ENCODE data around the gene TMEM260.
A peak's percentile ranks its signal among the peaks of the same experiment; 100 is the strongest.

The TMEM260 gene

GRCh38 chr14:56579345-56580220, at the start of gene TMEM260:
TSS of gene TMEM260 (plus strand) at chr14:56579798. CDS start at chr14:56579915, 117 bp downstream.
- peak; percentile 88 for DNase-seq (ENCODE audit: low spot score)

- DNase-seq (ENCODE audit: low spot score), result no peak
Observed at GRCh38 chr14:56532546-56532945, 47.1 kb upstream of the TMEM260 start.

DNA sequence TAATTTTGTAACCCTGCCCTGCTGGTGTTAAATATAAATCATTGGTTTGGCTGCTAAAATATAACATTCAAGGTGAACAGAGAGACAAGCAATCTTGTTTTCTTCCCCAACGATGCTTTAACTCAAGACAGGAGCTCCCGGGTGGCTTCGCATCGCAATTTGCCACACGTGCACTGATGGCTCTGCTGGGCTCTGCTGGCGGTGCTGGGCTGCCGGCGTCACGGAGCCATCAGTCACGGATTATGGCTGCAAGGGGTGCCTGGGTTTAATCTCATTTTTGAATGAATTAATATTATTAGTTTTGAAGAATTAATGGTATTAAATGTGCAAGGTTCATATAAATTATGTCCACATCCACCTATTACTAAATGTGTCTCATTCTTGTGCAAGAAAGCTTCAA, 44.9 kb upstream of the TMEM260 start:
- no peak for DNase-seq (ENCODE audit: low spot score)

GRCh38 chr14:56539862-56540261, 39.7 kb upstream of the TMEM260 start:
- no peak for DNase-seq (ENCODE audit: low spot score)

GRCh38 chr14:56543436-56543835, 36.2 kb upstream of the TMEM260 start:
- DNase-seq (ENCODE audit: low spot score), result no peak

GRCh38 chr14:56549721-56550120, 29.9 kb upstream of the TMEM260 start:
- DNase-seq (ENCODE audit: low spot score), result no peak

- no peak for DNase-seq (ENCODE audit: low spot score)
Observed at GRCh38 chr14:56552615-56553014, 27.0 kb upstream of the TMEM260 start.

GRCh38 chr14:56554301-56554700, 25.3 kb upstream of the TMEM260 start:
- no peak for DNase-seq (ENCODE audit: low spot score)

- DNase-seq (ENCODE audit: low spot score), result peak; percentile 36
Observed at GRCh38 chr14:56555921-56556570, 23.6 kb upstream of the TMEM260 start.

GRCh38 chr14:56559182-56559581, 20.4 kb upstream of the TMEM260 start:
- DNase-seq (ENCODE audit: low spot score), result no peak

DNA sequence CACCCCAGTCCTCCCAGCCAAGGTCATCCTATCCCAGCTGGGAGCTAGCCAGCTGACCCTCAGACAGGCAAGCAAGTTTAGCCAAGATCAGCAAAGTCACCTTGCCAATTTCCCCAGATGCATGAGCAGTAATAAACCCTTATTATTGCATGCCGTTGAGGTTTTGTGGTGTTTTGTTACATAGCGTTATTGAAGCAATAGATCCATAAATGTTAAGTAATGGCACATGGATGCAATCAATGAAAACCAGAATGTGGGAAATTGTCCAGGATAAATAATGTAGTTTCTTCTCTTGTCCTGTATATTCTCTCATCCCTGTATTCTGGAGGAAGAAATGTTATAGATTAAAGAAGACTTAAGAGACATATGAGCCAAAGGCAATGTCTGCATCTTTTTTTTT, 18.0 kb upstream of the TMEM260 start:
- DNase-seq (ENCODE audit: low spot score), result no peak

GRCh38 chr14:56562883-56563282, 16.7 kb upstream of the TMEM260 start:
- peak; percentile 20 for DNase-seq (ENCODE audit: low spot score)

GRCh38 chr14:56569174-56569573, 10.4 kb upstream of the TMEM260 start:
- DNase-seq (ENCODE audit: low spot score), result no peak

- DNase-seq (ENCODE audit: low spot score), result peak; percentile 40
Observed at GRCh38 chr14:56570295-56570694, 9.3 kb upstream of the TMEM260 start.

- peak; percentile 28 for DNase-seq (ENCODE audit: low spot score)
Observed at GRCh38 chr14:56580221-56580711, 668 bp downstream of the TMEM260 start.

DNA sequence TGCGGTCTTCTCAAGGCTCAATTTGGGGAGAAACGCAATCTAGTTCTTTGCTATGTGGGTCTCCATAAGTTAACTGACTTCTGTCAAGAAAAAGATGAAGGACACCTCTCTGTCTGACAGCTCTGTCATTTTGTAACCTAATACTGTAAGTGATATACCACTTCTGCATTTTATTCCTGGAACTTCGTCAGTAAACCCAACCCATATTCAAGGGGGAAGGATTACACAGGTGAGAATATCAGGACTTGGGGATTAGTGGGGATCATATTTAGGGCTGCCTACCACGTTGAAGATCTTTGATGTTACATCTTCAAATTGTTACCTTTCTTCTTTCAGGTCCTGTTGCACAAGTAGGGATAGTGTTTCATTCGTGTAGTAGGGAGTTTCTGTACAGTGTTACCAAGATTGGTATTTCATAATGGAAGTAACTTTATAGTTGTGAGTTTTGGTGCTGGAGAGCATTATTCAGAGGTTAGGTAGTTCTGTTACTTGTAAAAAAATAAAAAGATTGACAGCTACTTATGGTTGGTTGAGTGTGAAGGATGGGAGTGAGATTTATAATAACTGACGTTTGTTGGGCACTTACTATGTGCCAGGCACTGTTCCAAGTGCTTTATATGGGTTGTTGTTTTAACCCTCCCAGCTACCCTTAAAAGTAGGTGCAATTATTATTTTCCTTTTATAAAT, 1.6 kb downstream of the TMEM260 start:
- DNase-seq (ENCODE audit: low spot score), result no peak

DNA sequence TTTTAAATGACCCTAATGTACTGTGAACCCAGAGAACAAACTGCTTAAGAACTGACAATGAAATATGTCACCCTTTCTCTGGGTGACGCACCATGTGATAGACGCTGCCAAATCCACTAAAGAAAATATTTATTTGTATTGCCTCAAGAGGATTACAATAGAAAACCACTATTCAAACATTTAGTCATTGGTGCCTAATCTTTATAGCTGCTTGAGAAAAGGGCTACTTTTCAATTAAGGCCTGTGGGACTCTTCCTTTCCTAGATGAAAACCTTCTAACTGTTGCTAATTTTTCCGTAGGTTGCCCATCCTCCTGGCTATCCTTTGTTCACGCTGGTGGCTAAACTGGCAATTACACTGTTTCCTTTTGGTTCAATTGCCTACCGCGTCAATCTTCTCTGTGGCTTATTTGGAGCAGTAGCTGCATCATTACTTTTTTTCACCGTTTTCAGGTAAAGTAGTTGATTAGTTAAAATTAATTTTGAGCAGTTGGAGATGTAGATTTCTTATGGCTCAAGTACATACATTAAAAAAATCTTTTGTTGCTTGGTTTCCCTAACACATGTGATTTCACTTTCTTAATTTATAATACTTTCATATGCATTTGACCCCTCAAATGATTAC, 6.0 kb downstream of the TMEM260 start:
- DNase-seq (ENCODE audit: low spot score), result no peak

GRCh38 chr14:56587701-56588100, 8.1 kb downstream of the TMEM260 start:
- DNase-seq (ENCODE audit: low spot score), result no peak

GRCh38 chr14:56590535-56590960, 10.9 kb downstream of the TMEM260 start:
- no peak for DNase-seq (ENCODE audit: low spot score)

GRCh38 chr14:56592746-56593544, 13.3 kb downstream of the TMEM260 start:
- DNase-seq (ENCODE audit: low spot score), result peak; percentile 79

GRCh38 chr14:56594428-56594827, 14.8 kb downstream of the TMEM260 start:
- DNase-seq (ENCODE audit: low spot score), result no peak
